Measurements from ENCODE around the gene ACP3.
"Not testable (repeated sequence)": the region's sequence is repeated elsewhere in the genome, so short reads cannot be mapped to it uniquely, and the experiment has no call there.

Gene ACP3

DNA sequence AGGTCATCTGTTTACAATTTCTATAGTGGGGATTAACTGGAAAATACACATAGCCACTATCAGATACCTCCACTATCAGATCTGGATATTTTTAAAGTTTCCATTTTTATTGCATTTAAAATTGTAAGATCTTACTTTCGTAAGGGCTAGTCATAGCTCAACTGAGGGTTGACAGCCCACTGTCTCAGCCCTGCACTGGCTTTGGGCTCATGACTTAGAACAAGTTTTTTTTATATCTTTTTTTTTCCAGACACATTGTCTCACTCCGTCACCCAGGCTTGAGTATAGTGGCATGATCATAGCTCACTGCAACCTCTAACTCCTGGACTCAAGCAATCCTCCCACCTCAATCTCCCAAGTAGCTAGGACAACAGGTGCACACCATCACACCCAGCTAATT is 51.3 kb downstream of the ACP3 start:
- no peak for DNase-seq

DNA sequence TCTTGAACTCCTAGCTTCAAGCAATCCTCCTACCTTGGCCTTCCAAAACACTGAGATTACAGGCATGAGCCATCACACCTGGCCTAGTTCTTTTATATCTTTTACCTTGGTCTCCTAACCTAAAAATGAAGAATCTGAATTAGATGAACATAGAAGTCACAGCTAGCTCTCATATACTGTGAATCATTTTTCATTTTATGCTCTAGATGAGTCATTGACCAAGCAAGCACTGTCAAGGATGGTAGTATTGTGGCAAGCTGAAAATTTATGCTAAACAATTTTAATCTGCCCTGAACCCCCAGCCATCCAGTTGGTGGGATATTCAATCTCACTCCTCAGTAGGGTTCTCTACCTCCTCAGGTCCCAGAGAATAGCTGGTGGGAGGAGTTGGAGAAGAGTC is 51.8 kb downstream of the ACP3 start:
- peak; percentile 30 for DNase-seq

DNA sequence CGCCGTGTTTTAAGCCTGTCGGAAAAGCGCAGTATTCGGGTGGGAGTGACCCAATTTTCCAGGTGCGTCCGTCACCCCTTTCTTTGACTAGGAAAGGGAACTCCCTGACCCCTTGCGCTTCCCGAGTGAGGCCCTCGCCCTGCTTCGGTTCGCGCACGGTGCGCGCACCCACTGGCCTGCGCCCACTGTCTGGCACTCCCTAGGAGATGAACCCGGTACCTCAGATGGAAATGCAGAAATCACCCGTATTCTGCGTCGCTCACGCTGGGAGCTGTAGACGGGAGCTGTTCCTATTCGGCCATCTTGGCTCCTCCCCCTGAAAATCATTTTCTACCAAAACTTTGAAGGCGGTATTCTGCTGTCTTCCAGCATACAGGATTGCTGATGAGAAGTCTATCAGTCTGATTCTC is 59.7 kb downstream of the ACP3 start:
- not testable (repeated sequence) for DNase-seq

DNA sequence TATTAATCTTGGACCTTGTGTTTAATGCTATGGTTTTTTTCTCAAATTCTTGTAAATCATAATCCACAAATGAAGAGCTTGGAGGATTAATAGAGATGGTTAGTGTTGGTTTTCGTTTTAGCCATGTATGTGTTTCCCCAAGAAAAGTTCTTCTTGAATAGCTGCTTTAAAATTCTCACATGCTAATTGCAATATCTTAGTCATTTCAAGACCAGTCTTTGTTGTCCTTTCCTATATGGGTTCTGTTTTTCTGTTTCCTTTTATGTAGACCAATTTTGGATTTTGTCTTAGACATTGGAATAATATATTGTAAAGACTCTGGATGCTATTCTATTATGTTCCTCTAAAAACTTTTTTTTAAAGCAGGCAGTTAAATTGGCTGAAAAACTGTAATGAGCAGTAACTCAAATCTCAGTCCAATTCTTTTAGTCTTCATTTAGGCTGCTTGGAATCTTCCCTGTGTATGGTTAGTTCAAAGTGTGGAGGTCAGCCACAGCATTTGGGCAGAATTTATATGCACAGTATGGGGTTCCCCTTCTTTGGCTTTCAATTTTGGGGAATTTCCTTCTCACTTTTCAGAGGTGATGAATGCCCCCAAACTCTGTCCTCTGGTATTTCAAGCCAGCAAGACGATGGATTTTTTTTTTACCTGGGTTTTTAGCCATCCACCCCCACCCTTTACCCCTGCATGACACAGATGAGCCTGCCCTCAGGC is 61.0 kb downstream of the ACP3 start:
- DNase-seq, result no peak

DNA sequence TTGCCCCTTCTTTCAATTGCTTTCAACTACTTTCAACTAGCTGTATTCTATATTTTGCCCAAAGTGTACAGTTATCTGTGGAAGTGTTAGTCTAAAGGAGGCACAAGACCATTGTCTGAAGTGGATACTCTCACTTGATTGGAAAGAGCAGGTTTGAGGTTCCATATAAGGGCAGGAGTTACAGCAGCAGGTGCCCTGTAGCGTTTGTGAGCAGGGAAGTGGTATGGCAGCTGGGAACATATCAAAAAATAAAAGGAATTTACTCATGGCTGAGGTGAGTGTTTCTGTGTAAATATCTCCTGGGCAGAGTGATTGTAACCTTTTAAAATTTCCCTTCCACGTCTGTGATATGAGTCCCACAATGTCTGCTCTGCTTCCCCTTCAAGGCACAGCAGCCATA is 61.6 kb downstream of the ACP3 start:
- DNase-seq, result no peak

DNA sequence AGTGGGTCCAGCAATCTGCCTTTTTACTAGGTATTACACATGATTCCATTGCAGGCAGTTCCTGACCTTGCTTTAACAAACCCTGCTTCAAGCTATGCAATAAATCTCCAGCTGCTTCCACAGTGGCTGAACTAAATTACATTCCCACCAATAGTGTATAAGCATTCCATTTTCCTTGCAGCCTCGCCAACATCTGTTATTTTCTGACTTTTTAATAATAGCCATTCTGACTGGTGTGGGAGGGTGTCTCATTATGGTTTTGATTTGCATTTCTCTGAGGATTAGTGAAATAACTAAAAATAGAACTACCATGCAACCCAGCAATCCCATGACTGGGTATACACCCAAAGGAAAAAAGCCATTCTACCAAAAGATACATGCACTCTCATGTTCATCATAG is 63.7 kb downstream of the ACP3 start:
- no peak for DNase-seq

DNA sequence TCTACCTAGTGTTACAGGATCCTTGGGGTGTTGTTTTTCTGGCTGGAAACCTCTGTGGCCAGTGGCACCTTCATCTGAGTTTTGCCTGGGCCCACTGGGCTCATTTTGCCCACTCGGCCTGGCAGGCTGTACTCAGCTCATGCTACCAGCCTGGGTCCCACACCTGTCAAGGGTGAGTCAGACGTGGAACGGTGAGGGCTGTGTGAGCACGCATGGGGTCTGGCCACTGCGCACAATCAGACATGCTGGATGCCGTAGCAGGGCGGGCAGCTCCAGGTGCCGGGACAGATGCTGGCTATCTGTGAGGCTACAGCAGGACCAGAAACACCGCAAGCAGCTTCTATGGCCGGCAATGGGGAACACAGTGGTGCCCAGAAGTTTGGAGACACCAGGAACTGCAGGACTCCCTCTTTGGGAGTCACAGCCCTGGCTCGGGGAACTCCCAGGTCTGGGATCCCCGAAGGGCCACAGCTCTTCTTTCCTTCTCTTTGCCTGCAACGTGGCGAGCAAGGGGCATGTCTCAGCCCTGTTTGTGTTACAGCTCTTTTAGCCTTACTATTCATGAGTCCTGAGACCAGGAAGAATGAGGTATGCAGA is 64.2 kb downstream of the ACP3 start:
- no peak for DNase-seq

DNA sequence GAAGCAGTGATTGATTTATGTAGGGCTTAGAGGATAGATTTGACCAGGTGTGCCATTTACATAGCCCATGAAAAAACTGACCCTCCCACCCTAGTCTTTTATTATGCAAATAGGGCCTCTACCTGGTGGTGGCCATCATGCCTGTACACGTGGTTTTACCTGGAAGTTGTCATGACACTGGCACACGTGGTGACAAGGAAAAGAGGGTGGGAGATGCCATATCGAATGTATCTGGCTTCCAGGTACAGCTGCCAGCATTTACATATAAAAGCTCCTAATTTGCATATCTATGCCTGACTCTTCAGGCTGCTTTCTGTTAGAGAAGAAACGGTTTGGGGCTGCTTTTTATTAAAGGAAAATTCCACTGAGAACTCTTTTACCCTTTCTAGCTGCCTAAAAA is 65.1 kb downstream of the ACP3 start:
- DNase-seq, result no peak

DNA sequence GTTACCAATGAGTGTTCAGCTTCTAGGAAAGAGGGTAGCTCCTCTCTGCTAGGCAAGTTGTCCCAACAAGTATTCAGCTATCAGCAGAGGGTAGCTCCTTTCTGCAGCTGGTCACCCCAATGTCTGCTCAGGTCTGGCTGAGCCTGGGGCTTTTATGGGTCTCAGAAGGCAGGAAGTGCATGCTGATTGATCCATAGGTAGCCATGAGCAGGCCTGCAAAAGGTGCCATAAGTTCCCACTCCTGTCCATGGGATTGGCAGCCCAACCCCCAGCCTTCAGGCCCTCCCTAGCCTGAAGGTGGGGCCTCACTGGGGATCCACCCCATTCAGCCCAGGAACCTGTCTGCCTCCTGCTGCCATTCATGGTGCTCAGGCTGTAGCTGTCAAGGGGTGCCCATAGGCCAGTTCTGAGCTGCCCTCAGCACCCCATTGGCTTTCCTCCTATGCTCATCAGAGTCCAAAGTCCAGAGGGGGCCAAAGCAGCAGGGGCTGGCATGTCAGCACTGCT is 65.5 kb downstream of the ACP3 start:
- no peak for DNase-seq

DNA sequence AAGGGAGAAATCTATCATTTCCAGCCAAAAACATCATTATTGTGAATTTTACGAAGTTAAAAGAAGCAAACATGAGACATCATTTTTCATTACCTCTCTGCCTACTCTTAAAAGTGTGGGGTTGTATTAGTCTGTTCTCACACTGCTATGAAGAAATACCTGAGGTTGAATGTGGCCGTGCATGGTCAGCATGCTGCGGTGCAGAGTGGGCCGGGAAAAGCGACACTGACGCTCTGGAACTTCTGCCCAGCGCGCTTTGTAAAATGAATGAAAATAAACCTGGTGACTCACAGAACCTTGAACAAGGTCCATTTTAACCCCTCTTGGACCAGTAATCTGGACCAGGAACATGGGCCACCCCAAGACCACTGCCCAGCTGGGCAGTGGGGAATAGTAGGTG is 69.1 kb downstream of the ACP3 start:
- no peak for DNase-seq

DNA sequence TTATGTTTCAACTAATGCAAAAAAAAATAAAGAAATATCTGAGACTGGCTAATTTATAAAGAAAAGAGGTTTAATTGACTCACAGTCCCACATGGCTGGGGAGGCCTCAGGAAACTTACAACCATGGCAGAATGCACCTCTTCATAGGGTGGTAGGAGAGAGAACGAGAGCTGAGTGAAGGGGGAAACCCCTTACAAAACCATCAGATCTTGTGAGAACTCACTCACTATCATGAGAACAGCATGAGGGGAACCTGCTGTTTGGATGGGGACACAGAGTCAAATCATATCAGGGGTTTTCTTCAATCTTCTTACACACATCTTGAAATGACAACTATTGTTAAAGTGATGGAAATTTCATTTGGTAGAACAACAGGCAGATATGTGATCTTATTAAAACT is 75.5 kb downstream of the ACP3 start:
- not testable (repeated sequence) for DNase-seq

DNA sequence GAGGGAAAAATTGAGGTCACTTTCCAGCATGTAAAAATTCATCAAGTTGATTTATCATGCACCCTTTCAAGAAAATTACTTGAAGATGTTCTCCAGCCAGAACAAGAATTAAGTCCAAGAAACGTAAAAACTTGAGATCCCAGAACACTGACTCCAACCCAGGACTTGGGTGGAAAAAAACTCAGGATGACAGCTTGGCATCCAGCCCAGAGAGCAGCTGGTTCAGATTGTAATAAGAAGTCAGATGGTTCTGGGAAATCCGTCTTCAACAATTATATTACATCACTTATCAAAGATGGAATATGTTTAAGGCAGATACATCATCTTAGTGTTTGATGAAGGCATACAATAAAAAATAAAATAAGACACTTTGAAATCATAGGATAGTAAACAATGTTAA is 77.1 kb downstream of the ACP3 start:
- peak; percentile 23 for DNase-seq

DNA sequence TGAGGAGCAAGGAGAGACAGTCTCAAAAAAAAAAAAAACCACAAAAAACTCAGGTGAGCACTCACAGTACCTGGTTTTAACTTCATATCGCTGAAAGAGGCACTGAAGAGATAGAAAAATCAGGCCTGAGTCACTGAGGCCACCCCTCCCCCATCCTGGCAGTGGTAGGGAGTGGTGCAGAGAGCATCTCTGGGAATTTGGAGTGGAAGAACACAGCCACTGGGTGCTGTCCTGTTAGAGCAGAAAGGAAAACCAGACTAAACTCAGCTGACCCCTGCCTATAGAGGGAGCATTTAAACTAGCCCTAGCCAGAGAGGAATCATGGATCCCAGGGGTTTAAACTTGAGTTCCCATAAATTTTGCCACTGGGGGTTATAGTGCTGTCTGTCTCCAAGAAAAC is 77.9 kb downstream of the ACP3 start:
- DNase-seq, result no peak

DNA sequence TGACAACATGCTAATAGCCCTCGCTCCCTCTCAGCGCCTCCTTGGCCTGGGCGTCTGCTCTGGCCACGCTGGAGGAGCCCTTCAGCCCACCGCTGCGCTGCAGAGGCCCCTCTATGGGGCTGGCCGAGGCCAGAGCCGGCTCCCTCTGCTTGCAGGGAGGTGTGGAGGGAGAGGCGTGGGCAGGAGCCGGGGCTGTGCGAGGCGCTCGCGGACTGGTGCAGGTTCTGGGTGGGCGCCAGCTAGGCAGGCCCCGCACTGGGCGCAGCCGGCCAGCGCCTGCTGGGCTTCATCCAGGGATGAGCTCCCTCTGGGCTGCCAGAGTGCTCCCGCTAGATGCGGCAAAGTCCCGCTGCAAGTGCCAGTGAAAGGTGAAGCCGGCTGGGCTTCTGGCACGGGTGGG is 79.0 kb downstream of the ACP3 start:
- no peak for DNase-seq

DNA sequence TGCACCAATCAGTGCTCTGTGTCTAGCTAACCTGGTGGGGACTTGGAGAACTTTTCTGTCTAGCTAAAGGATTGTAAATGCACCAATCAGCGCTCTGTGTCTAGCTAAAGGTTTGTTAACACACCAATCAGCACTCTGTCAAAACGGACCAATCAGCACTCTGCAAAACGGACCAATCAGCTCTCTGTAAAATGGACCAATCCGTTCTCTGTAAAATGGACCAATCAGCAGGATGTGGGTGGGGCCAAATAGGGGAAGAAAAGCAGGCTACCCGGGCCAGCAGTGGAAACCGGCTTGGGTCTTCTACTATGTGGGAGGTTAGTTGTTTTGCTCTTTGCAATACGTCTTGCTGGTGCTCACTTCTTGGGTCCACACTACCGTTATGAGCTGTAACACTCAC is 79.6 kb downstream of the ACP3 start:
- DNase-seq, result not testable (repeated sequence)

DNA sequence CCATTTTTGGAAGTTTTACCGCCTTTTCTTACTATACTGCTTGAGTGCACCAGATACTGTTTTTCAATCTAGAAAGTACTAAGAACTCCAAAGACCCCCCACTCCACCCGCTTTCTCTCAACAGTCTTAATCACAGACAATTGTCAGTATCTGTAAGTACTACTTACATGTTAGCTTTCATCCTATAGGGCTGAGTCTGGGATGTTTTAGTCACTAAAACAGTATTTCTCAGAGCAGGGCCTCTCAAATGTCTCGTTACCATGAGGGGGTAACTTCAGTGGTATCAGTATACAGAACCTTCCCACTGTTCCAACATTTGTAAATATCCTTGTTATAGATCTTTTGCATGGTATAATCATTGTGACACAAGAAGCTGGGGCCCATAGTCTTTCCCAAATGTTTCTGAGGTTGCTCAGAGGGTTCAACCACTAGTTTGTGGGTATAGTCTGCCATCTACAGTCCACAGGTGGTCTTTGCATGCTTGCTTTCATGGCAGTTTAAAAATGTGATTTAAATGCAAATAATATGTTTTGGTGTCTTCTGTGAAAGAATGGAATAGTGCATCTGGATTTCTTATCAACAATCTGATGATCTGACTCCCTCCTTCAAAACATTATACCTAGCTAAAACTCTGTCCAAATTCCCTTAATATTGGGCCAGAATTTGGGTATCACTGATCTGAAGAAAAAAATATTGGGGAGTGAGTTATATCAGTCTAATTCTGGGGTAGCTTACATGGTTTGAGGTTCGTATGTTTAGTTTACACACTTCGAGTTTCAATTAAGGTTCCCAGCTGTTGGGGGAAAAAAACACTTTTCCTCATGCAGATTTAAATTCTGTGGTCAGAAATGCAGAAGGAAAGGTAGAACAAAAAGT is 82.1 kb downstream of the ACP3 start:
- peak; percentile 69 for DNase-seq

DNA sequence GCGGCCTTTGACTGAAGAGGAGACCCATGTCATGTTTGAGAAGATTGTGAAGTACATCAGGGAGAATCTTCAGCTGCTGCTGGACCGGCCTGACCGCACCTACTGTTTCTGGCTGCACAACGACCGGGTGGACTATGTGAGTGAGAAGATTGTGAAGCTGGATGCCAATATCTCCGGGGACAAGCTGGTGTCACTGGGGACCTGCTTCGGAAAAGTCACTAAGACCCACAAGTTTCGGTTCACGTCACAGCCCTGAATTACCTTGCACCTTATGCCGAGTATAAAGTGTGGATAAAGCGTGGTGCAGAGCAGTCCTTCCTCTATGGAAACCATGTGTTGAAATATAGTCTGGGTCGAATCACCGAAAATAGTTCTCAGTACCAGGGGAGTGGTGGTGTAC is 84.0 kb downstream of the ACP3 start:
- DNase-seq, result no peak

DNA sequence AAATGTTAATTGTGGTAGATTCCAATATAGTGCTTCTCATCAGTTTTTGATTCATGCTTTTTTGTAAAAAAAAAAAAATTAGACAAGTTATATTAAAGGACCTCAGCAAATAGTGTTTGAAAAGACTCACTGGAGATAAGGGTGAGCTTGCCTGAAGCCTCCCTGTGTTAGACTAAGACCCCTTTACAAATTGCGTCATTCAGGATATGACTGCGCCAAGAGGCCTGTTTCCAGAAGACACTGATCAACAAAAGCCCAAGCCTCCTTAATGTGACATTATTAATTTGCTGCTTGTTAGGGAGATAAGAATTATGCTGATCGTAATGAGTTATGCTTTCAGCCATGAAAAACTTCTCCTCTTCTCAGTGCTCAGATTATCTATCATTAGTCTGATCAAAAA is 87.1 kb downstream of the ACP3 start:
- DNase-seq, result no peak

DNA sequence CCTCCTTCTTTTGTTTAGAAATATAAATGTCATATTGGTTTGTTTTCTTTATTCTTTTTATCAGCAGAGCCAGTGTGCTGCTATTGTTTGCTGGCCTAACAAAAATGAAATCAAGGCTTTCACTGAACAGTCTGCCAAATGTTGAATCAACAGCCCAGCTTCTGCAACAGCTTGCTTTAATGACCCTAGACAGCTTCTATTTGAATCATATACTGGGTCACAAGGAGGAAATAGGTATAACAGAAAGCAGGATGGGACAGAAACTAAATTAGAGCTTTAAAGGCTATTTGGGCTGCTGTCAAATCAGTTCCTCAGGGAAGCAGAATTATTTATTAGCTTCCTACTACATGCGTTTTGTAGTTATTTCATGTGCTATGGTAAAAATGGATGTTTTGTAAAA is 88.0 kb downstream of the ACP3 start:
- DNase-seq, result no peak

DNA sequence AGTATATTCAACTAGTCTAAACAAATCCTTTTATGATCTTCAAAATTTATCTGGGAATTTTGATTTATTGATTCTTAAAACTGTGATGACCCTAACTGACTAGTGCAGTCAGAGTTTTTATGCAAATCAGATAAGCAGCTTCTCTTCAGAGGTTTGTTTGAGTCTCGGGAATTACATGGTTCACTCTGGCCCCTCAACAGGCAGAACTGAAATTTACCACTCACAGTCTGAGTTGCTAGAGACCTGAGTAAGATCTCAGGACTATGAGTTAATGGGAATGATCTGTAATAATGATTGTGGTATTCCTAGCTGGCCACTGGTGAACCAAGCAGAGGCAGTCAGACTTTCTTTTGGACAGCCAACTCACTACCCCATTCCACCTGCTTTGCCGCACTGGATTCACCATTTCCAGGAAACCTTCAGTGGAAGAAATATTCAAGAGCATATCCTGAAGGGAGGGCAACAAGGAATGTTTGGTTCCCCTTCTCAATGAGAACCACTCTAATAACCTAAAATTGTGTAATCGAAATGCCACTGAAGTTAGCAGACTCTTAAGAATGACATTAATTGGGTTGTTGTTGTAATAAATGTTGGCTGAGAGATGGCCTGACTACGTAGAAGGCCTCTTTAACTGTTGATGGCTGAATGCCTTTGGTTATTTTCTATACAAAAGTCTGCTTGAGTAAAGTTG is 88.5 kb downstream of the ACP3 start:
- no peak for DNase-seq

DNA sequence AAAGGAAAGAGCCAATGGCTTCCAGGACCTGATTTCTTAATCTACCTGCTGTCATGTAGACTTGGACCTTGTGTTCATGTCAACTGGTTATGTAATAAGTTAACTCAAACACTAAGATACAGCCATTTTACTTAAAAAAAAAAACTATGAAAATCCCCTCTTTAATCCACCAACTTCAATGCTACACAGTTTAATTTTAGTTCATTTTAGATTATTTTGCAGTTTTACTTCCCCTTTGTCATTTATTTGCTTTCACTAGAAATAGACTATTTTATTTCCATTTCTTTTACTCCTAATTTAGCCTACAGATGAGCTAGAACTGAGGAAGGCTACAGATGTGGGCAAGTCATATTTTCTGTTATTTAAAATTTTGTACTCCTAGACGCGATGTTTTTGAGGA is 89.4 kb downstream of the ACP3 start:
- no peak for DNase-seq

DNA sequence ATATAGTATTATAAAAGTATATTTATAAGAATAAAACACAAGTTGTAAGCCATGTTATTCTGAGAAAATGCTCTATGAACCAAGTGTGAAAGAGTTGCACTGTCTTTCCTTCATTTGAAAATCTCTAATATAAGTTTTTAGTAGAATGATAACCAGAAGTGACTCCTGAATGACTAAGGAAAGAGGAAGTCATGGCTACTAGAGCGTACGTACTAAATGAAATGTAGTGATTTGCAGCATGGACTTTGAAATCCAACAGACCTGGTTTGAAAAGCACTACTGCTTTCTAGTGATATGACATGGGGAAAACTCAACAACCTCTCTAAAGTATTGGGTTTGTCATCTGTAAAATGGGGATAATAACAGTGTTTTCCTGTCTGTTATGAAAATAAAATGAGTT is 89.8 kb downstream of the ACP3 start:
- DNase-seq, result no peak
